BJ (cell line): ENCODE measurements around the gene TJP3. TPM values are rescaled to one million over a fixed set of nuclear protein-coding genes. Genes with fewer than 3 reads are reported as not detected.

Source experiments
- CTCF ChIA-PET: fragments of 350-600 bp; formaldehyde crosslinking; extraction: SDS; loops from one replicate; lab custom pipeline; 2021; ENCODE audit warnings: antibody characterized with exemption, inconsistent platforms; lab: Yijun Ruan, JAX
- POLR2A ChIA-PET: fragments of 300-600 bp; sonication (Branson Sonifier 250); formaldehyde crosslinking; extraction: SDS; loops from one replicate; lab custom pipeline; 2021; ENCODE audit warnings: antibody characterized with exemption; lab: Charles Lee
- DNase-seq: peaks from one replicate; pipeline ENCODE4 v3.0.0-alpha.2; 2011; ENCODE audit warnings: low read depth
- H3K27me3 ChIP-seq: 2 replicates; pipeline ENCODE4 v1.6.0; 2011; ENCODE audit warnings: low read length; ENCODE audit not compliant: control insufficient read depth, insufficient read depth
- H3K36me3 ChIP-seq: 2 replicates; pipeline ENCODE4 v1.5.1; 2011; ENCODE audit warnings: low read length; ENCODE audit not compliant: control insufficient read depth, insufficient read depth
- H3K4me3 ChIP-seq: 2 replicates; pipeline ENCODE4 v1.5.1; 2011; ENCODE audit warnings: low read depth, mild to moderate bottlenecking, control low read depth, low read length
- polyA plus RNA-seq: library from polyadenylated mRNA; depleted of rRNA; stranded (reverse); fragments of >200 nt; gene quantifications from 2 replicates; pipeline ENCODE4 v1.2.3, GENCODE V29; 2011
- TF ChIP-seq, protein P1 (sequence below): IDR thresholded peaks from 2 replicates; pipeline ENCODE4 v1.5.1; 2011; ENCODE audit warnings: low read depth, mild to moderate bottlenecking, control low read depth, inconsistent platforms, low read length, moderate library complexity; ENCODE audit not compliant: insufficient read depth

The TJP3 gene
- polyA plus RNA-seq, 1 experiment = not detected

DNA sequence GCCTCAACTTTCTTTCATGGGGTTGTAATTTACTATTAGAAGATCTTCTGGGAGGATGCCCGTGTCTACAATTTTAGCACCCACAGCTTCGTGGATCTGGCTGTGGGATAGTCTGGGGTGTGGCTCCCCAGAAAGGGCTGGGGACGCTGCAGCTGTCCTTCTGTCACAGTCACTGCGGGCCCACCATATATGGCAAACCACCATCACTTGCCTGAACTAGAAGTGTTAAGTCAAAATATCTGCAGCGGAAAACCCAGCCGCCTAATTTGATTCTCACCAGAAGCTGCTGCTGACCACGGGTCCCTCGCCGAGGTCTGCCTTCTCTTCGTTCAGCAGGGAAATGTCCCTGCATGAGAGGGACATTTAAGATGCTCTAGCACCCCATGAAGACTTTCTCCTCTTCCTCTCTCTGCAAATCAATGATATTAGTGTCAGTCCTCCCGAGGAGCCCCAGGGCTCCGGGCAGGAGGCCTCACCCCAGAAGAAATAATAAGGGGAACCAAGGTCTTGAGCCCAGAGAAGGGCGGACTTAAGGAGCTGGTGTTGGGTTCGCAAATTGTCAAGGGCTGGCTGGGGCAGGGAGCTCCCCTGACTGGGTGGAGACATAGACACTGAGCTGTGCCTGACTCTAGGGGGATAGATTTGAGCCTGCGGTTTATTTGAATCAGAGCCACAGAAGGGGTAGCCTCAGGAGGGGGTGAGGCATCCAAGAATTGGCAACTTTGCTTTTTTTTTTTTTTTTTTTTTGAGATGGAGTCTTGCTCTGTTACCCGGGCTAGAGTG is 81.0 kb downstream of the TJP3 start:
- TF ChIP-seq, protein P1, sequence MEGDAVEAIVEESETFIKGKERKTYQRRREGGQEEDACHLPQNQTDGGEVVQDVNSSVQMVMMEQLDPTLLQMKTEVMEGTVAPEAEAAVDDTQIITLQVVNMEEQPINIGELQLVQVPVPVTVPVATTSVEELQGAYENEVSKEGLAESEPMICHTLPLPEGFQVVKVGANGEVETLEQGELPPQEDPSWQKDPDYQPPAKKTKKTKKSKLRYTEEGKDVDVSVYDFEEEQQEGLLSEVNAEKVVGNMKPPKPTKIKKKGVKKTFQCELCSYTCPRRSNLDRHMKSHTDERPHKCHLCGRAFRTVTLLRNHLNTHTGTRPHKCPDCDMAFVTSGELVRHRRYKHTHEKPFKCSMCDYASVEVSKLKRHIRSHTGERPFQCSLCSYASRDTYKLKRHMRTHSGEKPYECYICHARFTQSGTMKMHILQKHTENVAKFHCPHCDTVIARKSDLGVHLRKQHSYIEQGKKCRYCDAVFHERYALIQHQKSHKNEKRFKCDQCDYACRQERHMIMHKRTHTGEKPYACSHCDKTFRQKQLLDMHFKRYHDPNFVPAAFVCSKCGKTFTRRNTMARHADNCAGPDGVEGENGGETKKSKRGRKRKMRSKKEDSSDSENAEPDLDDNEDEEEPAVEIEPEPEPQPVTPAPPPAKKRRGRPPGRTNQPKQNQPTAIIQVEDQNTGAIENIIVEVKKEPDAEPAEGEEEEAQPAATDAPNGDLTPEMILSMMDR = no peak
- Histone ChIP-seq H3K4me3 (no peak overlapping the region), H3K36me3 (no peaks in the 10 kb centered on the region), H3K27me3 (peaks cover 5% of the 10 kb centered on the region)
- ChIA-PET CTCF (interaction anchor here (1.2 to 1.5 kb wide), 3 partner anchors 8 to 33 kb away, joined by 3 to 7 read pairs (median 4); no protein-coding TSS in a partner anchor), POLR2A (no interaction called here)
- no peak for DNase-seq

GRCh38 chr19:3790209-3790734 is 82.1 kb downstream of the TJP3 start:
- TF ChIP-seq, protein P1 = no peak
- Histone ChIP-seq H3K27me3 (peaks cover 2% of the 10 kb centered on the region), H3K36me3 (no peaks in the 10 kb centered on the region), H3K4me3 (no peak overlapping the region)
- CTCF ChIA-PET = interaction anchor here (1.5 kb wide), 1 partner anchor 32 kb away, joined by 7 read pairs; no protein-coding TSS in a partner anchor
- DNase-seq = no peak
- POLR2A ChIA-PET = no interaction called here

DNA sequence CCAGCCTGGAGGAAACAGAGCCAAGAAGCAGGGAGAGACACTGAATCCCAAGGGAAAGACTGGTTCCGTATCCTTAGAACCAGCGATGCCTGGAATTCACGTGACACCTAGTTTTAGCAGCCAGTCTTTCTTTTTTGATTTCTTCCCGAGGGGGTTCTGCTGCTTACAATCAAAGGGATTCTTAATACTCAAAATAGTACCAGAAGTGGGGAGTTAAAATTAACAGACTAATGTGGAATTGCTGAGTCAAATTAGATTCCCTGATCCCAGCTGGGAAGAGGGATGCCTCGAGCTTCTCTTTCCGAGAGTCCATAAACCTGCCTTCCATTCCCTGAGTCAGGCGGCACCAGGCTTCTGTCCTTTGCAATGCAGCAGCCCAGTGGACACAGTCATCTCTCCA is 82.8 kb downstream of the TJP3 start:
- ChIA-PET POLR2A (no interaction called here), CTCF (no interaction called here)
- no peak for DNase-seq
- H3K27me3 ChIP-seq = peaks cover 2% of the 10 kb centered on the region
- H3K36me3 ChIP-seq = no peaks in the 10 kb centered on the region
- no peak overlapping the region for H3K4me3 ChIP-seq
- TF ChIP-seq, protein P1 = no peak

DNA sequence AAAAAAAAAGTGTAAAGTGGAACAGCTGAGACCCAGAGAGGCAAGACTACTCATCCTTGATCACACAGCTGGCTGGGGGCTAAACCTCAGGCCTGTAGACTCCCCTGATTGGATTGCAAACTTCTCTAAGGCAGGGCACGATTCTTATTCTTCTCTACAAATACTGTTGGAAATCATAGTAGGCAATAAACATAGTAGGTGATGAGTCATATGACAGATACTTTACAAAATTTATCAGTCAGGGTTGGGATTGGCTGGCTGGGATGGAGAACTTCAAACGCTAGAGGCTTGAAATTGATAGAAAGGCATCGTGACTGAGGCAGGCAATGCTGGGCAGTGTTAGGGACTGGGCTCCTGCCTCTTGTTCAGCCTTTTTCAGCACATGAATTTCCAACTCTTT is 83.9 kb downstream of the TJP3 start:
- no peak for DNase-seq
- ChIA-PET CTCF (no interaction called here), POLR2A (no interaction called here)
- H3K36me3 ChIP-seq = no peaks in the 10 kb centered on the region
- H3K27me3 ChIP-seq = no peaks in the 10 kb centered on the region
- H3K4me3 ChIP-seq = no peak overlapping the region
- TF ChIP-seq, protein P1 = no peak

- CTCF ChIA-PET = interaction anchor here (0.6 kb wide), 1 partner anchor 9 kb away, joined by 4 read pairs; no protein-coding TSS in a partner anchor
- H3K27me3 ChIP-seq = no peaks in the 10 kb centered on the region
- no peak overlapping the region for H3K4me3 ChIP-seq
- TF ChIP-seq, protein P1 = no peak
- no peaks in the 10 kb centered on the region for H3K36me3 ChIP-seq
- POLR2A ChIA-PET = interaction anchor here (0.7 kb wide), 1 partner anchor 31 kb away, joined by 3 read pairs; no protein-coding TSS in a partner anchor
- no peak for DNase-seq
Observed at GRCh38 chr19:3793799-3794198, 85.6 kb downstream of the TJP3 start.
